ENCODE data around the gene ADAR.

The ADAR gene

GRCh38 chr1:154614901-154615300 lies 6.9 kb upstream of the ADAR start:
- no peak for DNase-seq

- no peak for DNase-seq
These were observed 6.3 kb upstream of the ADAR start for GRCh38 chr1:154614247-154614646.

GRCh38 chr1:154611150-154611862 lies 3.3 kb upstream of the ADAR start:
- DNase-seq = no peak

- DNase-seq = no peak
These were observed 1.7 kb upstream of the ADAR start for GRCh38 chr1:154609398-154610380.

- peak; percentile 70 for DNase-seq
These were observed 648 bp upstream of the ADAR start for GRCh38 chr1:154608397-154609270.

- DNase-seq = no peak
These were observed 829 bp downstream of the ADAR start for GRCh38 chr1:154607106-154607608.

- DNase-seq = no peak
These were observed 2.5 kb downstream of the ADAR start for GRCh38 chr1:154605534-154605933.

GRCh38 chr1:154603317-154603716 lies 4.7 kb downstream of the ADAR start:
- no peak for DNase-seq

- DNase-seq = no peak
These were observed 8.3 kb downstream of the ADAR start for GRCh38 chr1:154599658-154600057.

- DNase-seq = no peak
These were observed 8.9 kb downstream of the ADAR start for GRCh38 chr1:154598871-154599635.

GRCh38 chr1:154595621-154596020 lies 12.4 kb downstream of the ADAR start:
- no peak for DNase-seq

- DNase-seq = no peak
These were observed 13.2 kb downstream of the ADAR start for GRCh38 chr1:154594811-154595210.

- no peak for DNase-seq
These were observed 14.6 kb downstream of the ADAR start for GRCh38 chr1:154593390-154593789.

GRCh38 chr1:154591206-154591605 lies 16.8 kb downstream of the ADAR start:
- DNase-seq = no peak

- DNase-seq = no peak
These were observed 17.2 kb downstream of the ADAR start for GRCh38 chr1:154590756-154591155.

- no peak for DNase-seq
These were observed 18.2 kb downstream of the ADAR start for GRCh38 chr1:154589780-154590179.

GRCh38 chr1:154586641-154587040 lies 21.3 kb downstream of the ADAR start:
- DNase-seq = no peak

- DNase-seq = no peak
These were observed 21.8 kb downstream of the ADAR start for GRCh38 chr1:154586231-154586630.

GRCh38 chr1:154584267-154584994 lies 23.6 kb downstream of the ADAR start:
- no peak for DNase-seq

GRCh38 chr1:154583773-154584172 lies 24.2 kb downstream of the ADAR start:
- no peak for DNase-seq

GRCh38 chr1:154582885-154583284 lies 25.1 kb downstream of the ADAR start:
- DNase-seq = no peak
